ENCODE measurements around the gene NUDT14.

The NUDT14 gene

GRCh38 chr14:105135700-105136395, 45.3 kb downstream of the NUDT14 start:
- no peak for DNase-seq (ENCODE audit: low read depth in 3 of 3)

DNA sequence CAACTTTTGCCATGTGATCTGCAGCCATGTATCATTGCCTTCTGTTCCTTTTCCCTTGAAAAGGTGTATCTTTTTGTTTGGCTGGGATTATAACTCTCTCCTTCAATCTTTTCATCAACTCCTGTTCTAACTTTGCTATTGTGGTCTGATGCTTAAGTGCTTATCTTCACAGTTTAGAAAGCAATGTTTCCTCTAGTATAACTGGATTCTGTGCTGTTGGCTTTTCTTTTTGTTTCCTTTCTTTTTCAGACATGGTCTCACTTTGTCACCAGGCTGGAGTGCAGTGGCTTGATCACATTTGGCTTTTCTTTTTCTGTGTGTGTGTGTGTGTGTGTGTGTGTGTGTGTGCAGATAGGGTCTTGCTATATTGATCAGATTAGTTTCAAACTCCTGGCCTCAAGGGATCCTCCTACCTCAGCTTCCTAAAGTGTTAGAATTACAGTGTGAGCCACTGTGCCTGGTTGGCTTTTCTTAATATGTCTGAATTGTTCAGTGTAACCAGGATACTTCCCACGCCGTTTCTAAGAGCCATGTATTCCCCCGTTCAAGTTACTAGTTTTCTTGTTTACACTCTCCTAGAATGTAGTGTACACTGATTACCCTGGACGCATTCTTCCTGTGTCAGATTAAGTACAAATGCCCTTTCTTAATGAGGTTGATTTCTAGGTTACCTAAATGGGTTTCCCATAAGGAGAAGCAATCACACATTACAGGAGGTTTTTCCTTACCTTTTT, 48.0 kb downstream of the NUDT14 start:
- DNase-seq (ENCODE audit: low read depth in 3 of 3), result no peak

- no peak for DNase-seq (ENCODE audit: low read depth in 3 of 3)
Measured at GRCh38 chr14:105131241-105131640, 49.9 kb downstream of the NUDT14 start.

GRCh38 chr14:105128059-105128458, 53.1 kb downstream of the NUDT14 start:
- no peak for DNase-seq (ENCODE audit: low read depth in 3 of 3)

GRCh38 chr14:105126981-105127329, 54.2 kb downstream of the NUDT14 start:
- no peak for DNase-seq (ENCODE audit: low read depth in 3 of 3)

GRCh38 chr14:105126126-105126980, 54.8 kb downstream of the NUDT14 start:
- no peak for DNase-seq (ENCODE audit: low read depth in 3 of 3)

- no peak for DNase-seq (ENCODE audit: low read depth in 3 of 3)
Measured at GRCh38 chr14:105124823-105125222, 56.3 kb downstream of the NUDT14 start.

DNA sequence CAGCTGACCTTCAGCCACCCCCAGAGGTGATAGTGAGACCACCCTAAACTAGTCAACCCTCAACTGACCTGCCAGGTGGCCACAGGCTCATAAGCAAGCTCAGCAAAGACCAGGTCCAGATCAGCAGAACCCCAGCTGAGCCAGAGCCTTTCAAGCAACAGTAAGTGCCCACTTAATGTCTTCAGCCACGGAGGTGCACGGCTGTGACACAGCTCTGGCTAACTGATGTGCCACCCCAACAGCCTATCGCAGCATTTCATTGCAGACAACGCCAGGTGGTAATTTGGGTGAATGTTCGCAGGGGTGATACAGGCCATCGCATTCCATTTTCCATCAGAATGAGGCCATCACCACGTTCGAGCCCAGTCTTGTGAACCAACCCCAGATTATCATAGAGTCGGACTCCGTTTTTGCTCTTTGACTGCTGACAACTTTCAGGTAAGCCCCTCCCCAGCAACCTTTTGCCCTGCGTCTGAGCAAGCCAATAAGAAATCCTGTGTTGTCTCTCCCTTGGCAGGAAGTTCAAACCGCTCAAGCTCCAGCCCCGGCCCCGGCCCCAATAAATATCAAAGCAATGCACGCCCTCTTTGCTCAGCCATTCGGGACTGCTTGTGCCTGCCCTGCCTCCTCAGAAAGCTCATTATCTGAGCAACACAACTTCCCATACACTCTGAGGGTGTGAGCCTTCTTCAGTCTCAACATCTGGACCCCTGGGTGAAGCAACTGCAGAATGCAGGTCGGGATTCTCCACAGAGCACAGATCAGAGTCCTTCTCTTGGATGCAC, 56.9 kb downstream of the NUDT14 start:
- DNase-seq (ENCODE audit: low read depth in 3 of 3), result no peak

DNA sequence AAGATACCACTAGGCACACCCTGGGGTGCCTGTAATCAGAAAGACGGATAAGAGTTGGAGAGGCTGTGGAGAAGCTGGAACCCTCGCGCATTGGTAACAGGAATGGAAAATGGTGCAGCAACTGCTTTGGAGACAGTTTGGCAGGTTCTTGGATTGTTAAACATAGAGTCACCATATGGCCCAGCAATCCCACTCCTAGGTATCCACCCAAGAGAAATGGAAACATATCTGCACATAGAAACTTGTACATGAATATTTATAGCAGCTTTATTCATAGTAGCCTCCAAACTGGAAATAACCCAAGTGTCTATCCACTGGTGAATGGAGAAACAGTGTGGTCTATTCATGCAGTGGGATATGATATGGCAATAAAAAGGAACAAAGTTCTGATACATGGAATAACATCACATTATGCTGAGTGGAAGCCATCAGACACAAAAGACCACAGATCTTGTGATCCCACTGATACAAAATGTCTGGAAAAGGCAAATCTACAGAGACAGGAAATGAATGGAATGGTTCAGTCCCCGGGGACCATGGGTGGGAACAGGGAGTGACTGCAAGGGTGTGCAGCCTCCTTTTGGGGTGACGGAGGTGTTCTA, 57.9 kb downstream of the NUDT14 start:
- no peak for DNase-seq (ENCODE audit: low read depth in 3 of 3)

All from stimulated activated CD4-positive, alpha-beta T cell treated with anti-CD3 and anti-CD28 coated beads, TNF-alpha, amount 100 ng/mL, for 4 hours (primary cell).